B cell (primary cell): ENCODE results near the gene RBM7. TPM values are rescaled to one million over a fixed set of nuclear protein-coding genes. Genes with fewer than 3 reads are reported as not detected.
A peak's percentile ranks its signal among the peaks of the same experiment; 100 is the strongest.

ENCODE experiments used
- ATAC-seq: fragments of 200-7000 bp; cut with Tn5 transposase; one replicate; pipeline ENCODE4 v1.10.0; 2021; ENCODE audit warnings: low read depth, mild to moderate bottlenecking, moderate number of reproducible peaks, moderate library complexity
- CTCF ChIA-PET: fragments of 350-600 bp; sonication (Branson Sonifier 250); formaldehyde crosslinking; loops from one replicate; lab custom pipeline; 2021; ENCODE audit warnings: antibody characterized with exemption, inconsistent platforms; lab: Charles Lee
- POLR2A ChIA-PET: fragments of 350-600 bp; sonication (Branson Sonifier 250); formaldehyde crosslinking; loops from one replicate; lab custom pipeline; 2021; ENCODE audit warnings: antibody characterized with exemption; lab: Charles Lee
- DNase-seq: peaks from one replicate; pipeline ENCODE4 v3.0.0; 2013
- H2AFZ ChIP-seq: 2 replicates; pipeline ENCODE4 v1.6.1; 2012; ENCODE audit warnings: mild to moderate bottlenecking, low read depth, low read length; ENCODE audit not compliant: insufficient read depth, poor library complexity, severe bottlenecking
- H3K27ac ChIP-seq, 2 donors: 1 replicate in 1 of 2; 2 replicates in 1 of 2; pipeline ENCODE4 v1.5.1; 2012 to 2013; ENCODE audit warnings: low read length in 2 of 2, mild to moderate bottlenecking in 2 of 2, moderate library complexity in 1 of 2
- H3K27me3 ChIP-seq, 4 experiments: fragments of 200-600 bp in 1 of 4; sonication (generic) in 1 of 4; replicated peaks in 1 of 4; 1 replicate in 2 of 4; 2 replicates in 2 of 4; pipeline versions ENCODE4 v1.6.1 to v1.7.0; 2013 to 2016; ENCODE audit warnings: low read length in 3 of 4, mild to moderate bottlenecking in 2 of 4, mixed read lengths in 1 of 4, moderate library complexity in 1 of 4; ENCODE audit not compliant: insufficient read depth in 4 of 4, control insufficient read depth in 3 of 4; ENCODE audit errors: control extremely low read depth in 1 of 4
- H3K36me3 ChIP-seq, 2 experiments: replicated peaks in 1 of 2; 1 replicate in 1 of 2; 2 replicates in 1 of 2; pipeline versions ENCODE4 v1.6.1 to v1.7.1; 2013; ENCODE audit warnings: low read length in 1 of 2; ENCODE audit not compliant: insufficient read depth in 2 of 2, control insufficient read depth in 1 of 2; ENCODE audit errors: control extremely low read depth in 1 of 2, extremely low read depth in 1 of 2
- H3K4me1 ChIP-seq, 2 donors: fragments of 200-600 bp in 1 of 2; sonication (generic) in 1 of 2; 1 replicate in 1 of 2; 2 replicates in 1 of 2; pipeline versions ENCODE4 v1.5.1 to v1.6.1; 2013 to 2017; ENCODE audit warnings: low read length in 2 of 2; ENCODE audit not compliant: control insufficient read depth in 2 of 2, insufficient read depth in 2 of 2
- H3K4me2 ChIP-seq: replicated peaks from 2 replicates; pipeline ENCODE3; 2012; ENCODE audit warnings: mild to moderate bottlenecking, low read depth, low read length; ENCODE audit not compliant: poor library complexity, severe bottlenecking
- H3K4me3 ChIP-seq, 5 experiments: fragments of 200-600 bp in 1 of 5; sonication (generic) in 1 of 5; 1 replicate in 3 of 5; 2 replicates in 2 of 5; pipeline versions ENCODE4 v1.5.1 to v1.7.0; 2011 to 2016; ENCODE audit warnings: low read length in 4 of 5, mild to moderate bottlenecking in 4 of 5, low read depth in 2 of 5, control low read depth in 1 of 5, moderate library complexity in 1 of 5; ENCODE audit not compliant: insufficient read depth in 1 of 5; ENCODE audit errors: control extremely low read depth in 1 of 5, extremely low read depth in 1 of 5
- H3K79me2 ChIP-seq: fragments of 200-600 bp; sonication (generic); one replicate; pipeline ENCODE4 v1.6.0; 2016; ENCODE audit warnings: low read length; ENCODE audit not compliant: control insufficient read depth, insufficient read depth
- H3K9ac ChIP-seq: fragments of 200-600 bp; sonication (generic); 2 replicates; pipeline ENCODE4 v1.6.1; 2017; ENCODE audit warnings: mild to moderate bottlenecking, low read length, moderate library complexity
- H3K9me3 ChIP-seq, 3 donors: one replicate each; pipeline versions ENCODE4 v1.6.1 to v1.7.1; 2013; ENCODE audit warnings: low read length in 2 of 3; ENCODE audit not compliant: control insufficient read depth in 2 of 3, insufficient read depth in 1 of 3; ENCODE audit errors: control extremely low read depth in 1 of 3
- H4K20me1 ChIP-seq: 2 replicates; pipeline ENCODE4 v1.6.0; 2012; ENCODE audit warnings: mild to moderate bottlenecking, low read length; ENCODE audit not compliant: insufficient read depth, control insufficient read depth, poor library complexity, severe bottlenecking
- H3K27ac Mint-ChIP-seq: one replicate; pipeline ENCODE4 v1.8.0; 2021; ENCODE audit warnings: mixed read lengths
- H3K27me3 Mint-ChIP-seq: one replicate; pipeline ENCODE4 v1.8.0; 2021; ENCODE audit warnings: mixed read lengths
- H3K4me1 Mint-ChIP-seq: one replicate; pipeline ENCODE4 v1.8.0; 2021; ENCODE audit warnings: mixed read lengths
- H3K4me3 Mint-ChIP-seq: one replicate; pipeline ENCODE4 v1.8.0; 2021; ENCODE audit warnings: mixed read lengths
- H3K9me3 Mint-ChIP-seq: one replicate; pipeline ENCODE4 v1.8.0; 2022; ENCODE audit warnings: mixed read lengths; ENCODE audit not compliant: insufficient read depth
- CTCF ChIP-seq: fragments of 200-600 bp; IDR thresholded peaks from one replicate; pipeline ENCODE4 v1.8.0; 2022; ENCODE audit warnings: antibody characterized with exemption, mild to moderate bottlenecking
- EZH2 ChIP-seq: IDR thresholded peaks from 2 replicates; pipeline ENCODE4 v1.6.1; 2012; ENCODE audit warnings: borderline replicate concordance, low read depth, mild to moderate bottlenecking, moderate library complexity, low read length; ENCODE audit not compliant: insufficient read depth, poor library complexity, severe bottlenecking
- WGBS: methylation state at CpG from one replicate; pipeline ENCODE4 v1.1.5; 2013; ENCODE audit warnings: missing lambda C conversion rate; ENCODE audit not compliant: insufficient coverage; 5-methylcytosine and 5-hydroxymethylcytosine counted together
- intact Hi-C: fragments of 100-400 bp; cut with micrococcal nuclease; formaldehyde crosslinking; loops from one replicate; pipeline ENCODE4 v1.10.0; 2022
- polyA plus RNA-seq: library from polyadenylated mRNA; depleted of rRNA; stranded (reverse); fragments of >200 nt; gene quantifications from 2 replicates; pipeline ENCODE4 v1.2.3, GENCODE V29; 2012
- total RNA-seq, 2 donors: library from RNA; stranded (reverse); fragments of 120-200 nt in 1 of 2; gene quantifications; 1 replicate in 1 of 2; 2 replicates in 1 of 2; pipeline versions ENCODE4 v1.2.3 to v1.2.4, GENCODE V29; 2013 to 2022

The RBM7 gene
- total and polyA plus RNA-seq, 2 donors (not counting 1 experiment from before 2014, with no cell fraction given): 26.3 to 36.1 TPM

- intact Hi-C loops: loop anchor here (10.0 kb wide), 1 partner anchor 1119 kb away; the partner anchor contains the start of gene TTC12
- TF ChIP-seq EZH2: no peak
- TF ChIP-seq CTCF: no peak
- H3K9ac ChIP-seq: no peak overlapping the region
- DNase-seq (no peak), ATAC-seq (no peak)
- no peak overlapping the region for H3K27ac ChIP-seq
- H3K4me2 ChIP-seq: no peak overlapping the region
- H2AFZ ChIP-seq: no peak overlapping the region
- H3K79me2 ChIP-seq: no peaks in the 10 kb centered on the region
- no CpG with 5 or more reads among the region's 4 CpGs for WGBS
- ChIA-PET POLR2A (no interaction called here), CTCF (no interaction called here)
- Mint-ChIP-seq H3K27ac (no peak overlapping the region), H3K4me3 (no peak overlapping the region), H3K4me1 (no peaks in the 10 kb centered on the region), H3K9me3 (no peaks in the 10 kb centered on the region), H3K27me3 (no peaks in the 10 kb centered on the region)
- no peaks in the 10 kb centered on the region for H4K20me1 ChIP-seq
- no peaks in the 10 kb centered on the region for H3K9me3 ChIP-seq
- H3K4me3 ChIP-seq: no peak overlapping the region
- H3K27me3 ChIP-seq: no peaks in the 10 kb centered on the region
- H3K36me3 ChIP-seq: no peaks in the 10 kb centered on the region
- no peaks in the 10 kb centered on the region for H3K4me1 ChIP-seq
Observed at GRCh38 chr11:114433376-114433775, 32.9 kb downstream of the RBM7 start.

GRCh38 chr11:114438303-114438702 is 37.8 kb downstream of the RBM7 start:
- Histone ChIP-seq H3K4me2 (no peak overlapping the region), H4K20me1 (no peaks in the 10 kb centered on the region), H3K9me3 (no peaks in the 10 kb centered on the region), H3K4me3 (no peak overlapping the region), H3K9ac (no peak overlapping the region), H3K36me3 (no peaks in the 10 kb centered on the region), H3K4me1 (peaks cover 12 to 13% of the 10 kb centered on the region in 2 donors), H3K79me2 (peaks cover 19% of the 10 kb centered on the region), H3K27ac (no peak overlapping the region), H3K27me3 (no peaks in the 10 kb centered on the region), H2AFZ (peak overlapping the region; percentile 99)
- DNase-seq (no peak), ATAC-seq (no peak)
- Mint-ChIP-seq H3K4me1 (peaks cover 25% of the 10 kb centered on the region), H3K27me3 (no peaks in the 10 kb centered on the region), H3K9me3 (no peaks in the 10 kb centered on the region), H3K27ac (no peak overlapping the region), H3K4me3 (no peak overlapping the region)
- POLR2A ChIA-PET: no interaction called here
- 100% methylated on average over 4 of the region's 6 CpGs for WGBS
- TF ChIP-seq CTCF (no peak), EZH2 (no peak)
- CTCF ChIA-PET: interaction anchor here (0.9 kb wide), 1 partner anchor 38 kb away, joined by 3 read pairs; the partner anchor contains the start of genes C11orf71 and RBM7
- intact Hi-C loops: loop anchor here (10.0 kb wide), 1 partner anchor 1124 kb away; the partner anchor contains the start of gene TTC12
